NCI-H146 treated with DMSO at 0.1 percent for 48 hours (cell line): ENCODE measurements around the gene FAM193B.

ENCODE experiments used
- DNase-seq: peaks from one replicate; lab custom pipeline; 2025; ENCODE audit not compliant: unreplicated experiment; lab: John Stamatoyannopoulos, UW

The FAM193B gene

DNA sequence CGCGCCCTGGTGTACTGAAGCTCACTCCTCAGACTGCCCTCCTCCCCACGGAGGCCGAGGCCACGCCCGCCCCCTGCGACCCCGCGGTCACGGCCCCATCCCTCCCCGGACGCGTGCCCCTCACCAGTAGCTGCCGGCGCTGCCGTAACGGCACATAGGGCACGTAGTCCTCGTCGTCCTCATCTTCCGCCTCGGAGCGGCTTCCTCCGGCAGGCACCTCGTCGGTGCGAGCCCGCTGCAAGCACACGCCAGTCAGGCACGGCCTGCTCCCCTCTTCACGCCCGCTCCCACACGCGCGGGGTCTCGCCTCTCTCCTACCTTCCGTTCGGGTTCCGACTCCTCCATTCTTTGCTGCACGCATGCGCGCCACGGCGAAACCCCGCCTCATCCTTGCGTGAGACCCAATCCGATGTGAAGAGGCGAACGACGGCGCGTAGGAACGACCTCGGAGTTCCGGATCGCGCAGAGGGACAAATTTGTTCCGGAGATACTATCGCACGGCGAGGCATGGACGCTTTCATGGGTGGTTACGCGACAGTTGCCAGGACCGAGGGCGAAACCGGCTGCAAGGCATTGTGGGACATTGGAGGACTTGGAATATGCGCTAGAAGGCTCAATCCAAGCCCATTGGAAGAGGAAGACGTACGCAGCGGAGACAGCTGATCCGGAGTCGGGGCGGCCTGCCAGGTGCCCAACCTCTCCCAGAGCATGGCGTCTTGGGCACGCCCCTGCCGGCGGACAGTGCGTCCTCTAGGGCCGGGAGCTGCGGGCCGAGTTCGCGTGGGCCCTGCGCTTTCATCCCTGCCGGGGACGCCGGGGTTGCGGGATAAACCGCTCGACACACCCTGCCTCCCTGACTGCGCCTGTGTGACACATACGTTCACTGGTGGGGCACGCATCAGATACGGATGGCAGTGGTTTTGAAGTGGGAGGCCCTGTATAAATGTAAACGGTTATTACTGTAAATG, 37.5 kb downstream of the FAM193B start, which contains the start of gene DDX41:
TSS of gene DDX41 (minus strand) at position 361 of the 968 bp plus-strand sequence. CDS start at position 345, 16 bp downstream.
- DNase-seq, result peak; percentile 87

DNA sequence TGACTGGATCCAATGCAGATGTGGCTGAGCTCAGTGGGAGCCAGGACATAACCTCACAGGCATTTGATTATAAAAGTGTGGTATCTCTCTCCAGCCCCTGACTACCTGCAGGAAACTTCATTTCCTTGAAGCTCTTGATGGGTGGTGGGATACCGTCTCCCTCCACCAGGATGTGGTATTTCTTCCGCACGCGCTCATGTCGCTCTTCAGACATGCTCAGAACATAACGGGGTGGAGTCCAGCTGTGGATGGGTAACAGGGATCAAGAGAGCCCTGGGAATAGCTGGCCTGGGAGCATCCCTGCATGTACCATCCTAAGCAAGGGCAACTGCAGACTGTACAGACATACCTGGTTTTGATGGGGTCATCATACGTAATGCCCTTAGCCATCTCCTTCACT, 38.8 kb downstream of the FAM193B start:
- DNase-seq, result no peak

DNA sequence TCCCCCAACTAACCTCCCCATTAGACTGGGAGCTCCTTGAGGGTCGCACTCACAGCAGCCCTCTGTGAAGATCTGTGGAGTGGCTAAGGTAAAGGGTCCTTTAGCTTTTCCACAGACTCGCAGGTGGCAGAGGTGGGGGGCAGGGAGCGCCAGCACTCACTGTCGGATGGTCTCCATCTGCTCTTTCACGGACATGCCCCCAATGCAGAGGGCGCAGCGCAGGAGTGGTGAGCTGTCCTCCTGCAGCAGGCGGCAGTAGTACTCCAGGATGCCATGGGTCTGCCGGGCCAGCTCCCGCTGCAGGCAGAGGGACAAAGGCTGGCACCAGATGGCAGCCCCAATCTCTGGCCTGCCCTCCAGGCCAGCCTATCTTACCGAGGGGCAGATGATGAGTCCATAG, 39.8 kb downstream of the FAM193B start:
- DNase-seq, result no peak

DNA sequence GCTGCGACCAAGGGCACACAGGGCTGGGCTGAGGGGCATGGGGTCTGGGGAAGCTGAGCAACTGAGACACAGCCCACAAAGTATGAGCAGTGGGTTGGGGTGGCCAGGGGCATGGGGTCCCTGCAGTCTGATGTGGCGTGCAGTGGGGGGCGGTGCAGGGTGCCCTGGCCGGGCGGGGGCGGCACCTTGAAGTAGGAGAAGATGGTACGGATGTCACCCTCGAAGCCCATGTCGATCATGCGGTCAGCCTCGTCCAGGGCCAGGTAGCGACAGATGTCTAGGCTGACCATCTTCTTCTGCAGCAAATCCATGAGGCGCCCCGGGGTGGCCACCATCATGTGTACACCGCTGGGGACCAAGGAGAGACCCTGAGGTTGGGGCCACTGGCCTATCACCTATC, 40.9 kb downstream of the FAM193B start:
- DNase-seq, result no peak

DNA sequence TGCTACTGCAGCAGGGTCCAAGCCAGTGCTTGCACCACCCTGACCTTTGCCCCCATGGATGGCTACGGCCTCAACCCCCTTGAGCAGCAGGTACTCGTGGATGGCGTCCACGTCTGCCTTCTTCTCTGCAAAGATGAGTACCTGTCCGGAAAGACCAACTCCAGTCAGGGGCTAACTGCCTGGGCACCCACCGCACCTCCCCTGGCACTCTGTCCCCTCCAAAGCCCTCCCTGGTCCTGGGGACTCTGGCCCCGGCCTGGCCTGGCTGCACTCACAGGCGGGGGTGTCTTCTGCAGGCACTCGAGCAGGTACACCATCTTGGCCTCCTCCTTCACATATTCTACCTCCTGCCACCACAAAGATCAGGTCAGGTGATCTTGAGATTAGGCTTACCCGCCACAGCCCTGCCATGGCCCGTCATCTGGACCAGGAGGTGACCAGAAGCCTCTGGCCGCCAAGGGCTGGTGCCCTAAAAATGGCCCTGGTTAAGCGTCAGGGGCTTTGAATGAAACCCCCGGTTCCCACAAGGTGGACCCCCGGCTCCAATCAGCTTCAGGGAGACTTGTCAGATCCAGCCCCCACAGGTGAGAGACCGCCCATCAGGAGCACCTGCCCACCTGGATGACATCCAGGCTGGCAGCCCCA, 41.5 kb downstream of the FAM193B start:
- DNase-seq, result no peak

DNA sequence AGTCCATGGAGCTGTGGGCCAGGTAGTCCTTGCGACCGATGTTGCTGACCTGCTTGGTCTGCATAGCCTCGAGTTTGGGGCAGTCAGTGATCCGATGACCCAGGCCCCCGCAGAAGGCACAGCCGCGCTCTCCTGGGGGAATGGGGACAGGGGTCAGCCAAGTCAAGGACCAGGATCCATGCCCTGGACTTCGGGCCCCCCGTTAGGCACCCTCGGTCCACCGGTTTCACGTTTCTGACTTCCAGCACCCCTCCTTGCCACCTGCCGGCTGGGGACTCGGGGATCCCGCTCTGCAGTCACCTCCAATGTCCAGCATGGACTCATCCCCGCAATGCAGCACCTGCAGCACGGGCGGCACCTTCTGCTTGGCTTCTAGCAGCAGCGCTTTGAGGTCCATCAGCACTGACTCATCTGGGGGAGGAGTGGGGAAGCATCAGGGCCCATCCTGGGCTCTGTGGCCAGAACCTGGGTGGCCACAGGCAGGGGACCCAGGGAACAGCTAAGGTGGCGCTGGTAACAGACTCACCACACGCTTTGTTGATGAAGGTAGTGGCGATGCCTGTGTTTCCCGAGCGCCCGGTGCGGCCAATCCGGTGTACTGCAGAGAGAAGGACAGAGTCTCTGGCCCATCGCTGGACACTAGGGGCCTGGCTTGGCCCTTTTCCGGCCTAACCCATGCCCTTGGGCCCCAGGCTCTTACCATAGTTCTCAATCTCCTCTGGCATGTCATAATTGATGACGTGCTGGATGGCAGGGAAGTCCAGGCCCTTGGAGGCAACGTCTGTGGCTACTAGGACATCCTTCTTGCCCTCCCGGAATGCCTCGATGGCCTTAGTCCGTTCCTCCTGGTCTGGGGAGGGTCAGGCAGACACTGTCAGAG, 42.3 kb downstream of the FAM193B start:
- DNase-seq, result no peak

DNA sequence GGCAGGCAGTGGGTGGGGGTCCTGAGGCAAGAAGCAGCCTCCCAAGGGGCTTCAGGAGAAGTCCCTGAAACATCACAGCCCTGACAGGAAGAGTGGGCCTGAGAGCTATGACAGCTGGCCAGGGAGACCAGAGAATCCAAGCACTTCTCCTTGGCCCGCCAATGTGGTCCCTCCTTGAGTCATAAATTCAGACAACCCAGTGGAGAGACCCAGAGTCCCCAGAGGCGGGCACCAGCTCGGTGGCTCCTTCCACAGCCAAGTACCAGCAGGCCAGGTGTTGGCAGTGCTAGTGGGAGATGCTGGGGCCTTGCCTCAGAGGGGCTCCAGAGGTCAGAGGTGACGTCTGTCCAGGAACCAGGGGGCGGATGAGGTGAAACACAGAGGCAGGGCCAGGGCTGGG, 43.2 kb downstream of the FAM193B start:
- no peak for DNase-seq

DNA sequence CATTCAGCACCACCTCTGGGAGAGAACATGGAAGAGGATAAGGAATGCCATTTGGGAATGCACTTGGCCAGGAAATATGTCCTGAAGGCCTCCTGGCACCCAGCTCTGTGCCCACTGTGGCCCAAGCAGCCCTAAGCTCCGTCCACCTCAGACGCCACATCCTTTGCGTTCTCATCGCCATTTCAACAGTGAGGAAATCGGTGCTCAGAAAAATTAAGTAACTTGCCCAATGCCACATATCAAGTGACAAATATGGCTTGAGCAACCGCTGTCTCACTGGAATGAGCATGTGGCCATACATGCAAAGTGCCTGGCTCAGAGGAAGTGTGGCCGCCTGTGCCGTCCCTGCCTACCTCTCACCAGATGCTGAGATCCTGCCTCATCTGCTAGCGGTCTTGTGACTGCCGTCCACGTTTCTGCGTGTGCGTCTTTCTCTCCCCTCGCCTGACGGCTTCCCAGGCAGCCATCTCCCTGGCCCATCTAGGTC, 43.8 kb downstream of the FAM193B start:
- no peak for DNase-seq

DNA sequence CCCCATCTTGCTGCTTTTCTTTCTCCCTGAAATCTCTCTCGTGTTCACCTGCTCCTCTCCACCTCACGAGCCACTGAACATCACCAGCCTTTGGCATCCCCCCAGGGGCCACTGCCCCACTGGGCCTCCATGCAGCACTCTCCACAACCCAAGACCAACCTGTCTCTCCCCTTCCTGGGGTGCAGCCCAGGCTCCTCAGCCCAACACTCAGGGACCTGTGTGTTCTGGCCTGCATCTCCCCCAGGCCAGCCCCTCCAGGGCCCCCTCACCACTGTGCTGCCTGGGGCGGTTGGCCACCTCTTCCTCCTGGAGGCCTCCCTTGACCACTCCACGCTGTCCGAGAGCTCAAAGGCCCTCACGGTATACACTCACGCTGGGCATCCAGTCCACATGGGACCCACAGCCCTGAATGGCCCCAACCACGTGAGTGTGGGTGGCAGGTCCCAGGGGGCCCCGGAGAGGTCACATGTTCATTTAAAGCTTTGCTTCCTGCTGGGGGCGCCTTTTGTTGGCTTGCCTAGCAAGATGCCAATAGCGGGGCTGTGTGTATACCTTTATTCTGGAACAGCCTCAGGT, 44.3 kb downstream of the FAM193B start:
- DNase-seq, result no peak

DNA sequence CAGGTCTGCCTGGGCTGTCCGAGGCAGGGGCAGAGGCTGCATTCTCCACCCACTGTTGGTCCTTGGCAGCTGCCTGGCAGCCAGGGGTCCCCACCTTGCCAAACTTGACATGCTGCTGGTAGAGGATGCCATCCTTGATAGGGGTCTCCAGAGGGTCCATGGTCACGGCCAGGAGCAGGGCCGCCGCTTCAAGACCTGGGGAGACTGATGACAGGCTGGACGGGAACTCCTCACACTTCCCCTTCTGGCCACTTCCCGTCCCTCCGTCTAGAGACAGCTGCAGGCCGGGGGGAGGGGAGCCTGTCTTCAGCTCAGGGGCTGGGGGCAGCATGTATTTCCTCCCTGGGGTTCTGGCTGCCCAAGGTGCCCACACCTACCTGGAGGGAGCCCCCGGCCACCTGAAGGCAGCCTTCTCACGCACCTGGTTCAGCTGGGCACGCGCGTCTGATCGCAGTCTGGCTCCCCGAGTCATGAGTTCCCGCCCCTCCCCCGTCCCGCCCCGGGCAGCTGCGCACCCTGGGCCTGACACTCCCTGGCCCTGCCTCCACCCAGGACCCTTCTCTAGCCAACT, 44.9 kb downstream of the FAM193B start, which contains the start of gene DOK3:
TSS of gene DOK3 (minus strand) at position 446 of the 571 bp plus-strand sequence. CDS start at position 160, 286 bp downstream.
- no peak for DNase-seq

DNA sequence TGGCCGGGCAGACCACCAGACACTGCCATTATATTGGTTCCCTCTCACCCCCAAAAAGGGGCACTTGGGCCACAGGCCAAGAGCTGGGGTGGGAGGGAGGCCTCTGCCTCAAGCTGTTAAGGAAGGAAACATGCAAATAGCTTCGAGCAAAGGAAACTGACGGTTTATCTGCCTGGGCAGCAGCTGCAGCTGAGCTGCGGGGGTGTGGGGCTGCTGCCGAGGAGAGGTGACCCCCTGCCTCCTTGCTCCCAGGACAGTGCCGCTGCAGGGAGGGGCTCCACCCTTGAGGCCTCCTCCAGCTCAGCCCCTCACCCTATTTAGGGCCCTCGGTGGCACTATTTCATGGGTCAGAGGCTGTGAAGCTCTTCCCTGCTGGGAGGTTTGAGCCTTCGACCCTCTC, 45.5 kb downstream of the FAM193B start:
- no peak for DNase-seq

DNA sequence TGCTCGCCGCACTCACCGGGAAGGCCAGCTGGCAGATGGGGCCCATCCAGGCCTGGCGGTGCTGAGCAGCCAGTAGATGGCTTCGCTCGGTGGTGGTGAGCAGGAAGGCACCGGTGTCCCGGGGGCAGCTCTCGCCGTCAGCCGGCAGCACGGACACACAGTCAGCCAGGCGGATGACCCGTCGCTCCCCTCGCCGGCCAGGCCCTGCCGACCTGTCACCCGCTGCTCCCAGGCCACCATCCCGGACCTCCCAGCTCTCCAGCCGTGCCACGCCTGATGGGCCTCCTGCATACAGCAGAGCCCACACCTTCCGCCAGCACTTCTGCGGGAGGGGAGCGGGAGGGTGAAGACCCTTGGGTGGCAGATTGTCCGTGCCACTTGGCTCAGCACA, 46.1 kb downstream of the FAM193B start:
- DNase-seq, result no peak

DNA sequence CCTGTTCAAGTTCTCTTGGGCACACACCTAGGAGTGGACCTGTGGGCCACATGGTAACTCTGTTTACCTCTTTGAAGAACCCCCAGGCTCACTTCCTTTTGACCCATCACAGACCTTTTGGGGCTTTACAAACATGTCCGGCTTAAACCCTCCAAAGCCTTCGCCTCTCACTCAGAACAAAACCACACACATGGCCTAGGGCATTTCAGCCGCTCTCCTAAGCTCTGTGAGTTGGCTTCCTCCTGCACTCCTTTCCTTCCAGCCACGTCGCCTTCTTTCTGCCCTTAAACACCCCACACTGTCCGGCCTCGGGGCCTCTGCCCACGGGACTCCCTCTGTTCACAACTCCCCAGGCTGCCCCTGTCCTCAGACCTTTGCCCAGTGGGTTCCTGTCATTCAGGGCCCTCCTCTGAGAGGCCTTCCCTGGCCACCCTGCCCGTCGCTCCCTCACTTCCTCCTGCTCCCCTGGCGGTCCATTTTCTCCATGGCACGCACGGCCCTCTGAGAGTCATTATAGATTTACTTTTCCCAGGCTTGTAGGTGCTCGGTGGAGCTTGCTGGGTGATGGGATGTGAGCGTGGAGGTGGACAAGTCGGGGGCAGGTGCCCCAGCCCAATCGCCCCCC, 46.7 kb downstream of the FAM193B start:
- DNase-seq, result no peak

DNA sequence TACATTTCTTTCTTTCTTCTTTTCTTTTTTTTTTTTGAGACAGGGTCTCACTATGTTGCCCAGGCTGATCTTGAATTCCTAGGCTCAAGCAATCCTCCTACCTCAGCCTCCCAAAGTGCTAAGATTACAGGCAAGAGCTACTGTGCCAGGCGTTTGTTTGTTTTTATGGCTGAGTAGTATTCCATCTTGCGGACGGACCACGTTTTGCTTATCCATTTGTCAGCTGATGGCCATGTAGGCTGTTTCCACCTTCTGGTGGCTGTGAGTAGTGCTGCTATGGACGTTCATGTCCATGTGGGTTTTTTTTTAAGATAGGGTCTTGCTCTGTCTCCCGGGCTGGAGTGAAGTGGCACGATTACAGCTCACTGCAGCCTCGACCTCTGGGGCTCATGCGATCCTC, 47.2 kb downstream of the FAM193B start:
- no peak for DNase-seq

DNA sequence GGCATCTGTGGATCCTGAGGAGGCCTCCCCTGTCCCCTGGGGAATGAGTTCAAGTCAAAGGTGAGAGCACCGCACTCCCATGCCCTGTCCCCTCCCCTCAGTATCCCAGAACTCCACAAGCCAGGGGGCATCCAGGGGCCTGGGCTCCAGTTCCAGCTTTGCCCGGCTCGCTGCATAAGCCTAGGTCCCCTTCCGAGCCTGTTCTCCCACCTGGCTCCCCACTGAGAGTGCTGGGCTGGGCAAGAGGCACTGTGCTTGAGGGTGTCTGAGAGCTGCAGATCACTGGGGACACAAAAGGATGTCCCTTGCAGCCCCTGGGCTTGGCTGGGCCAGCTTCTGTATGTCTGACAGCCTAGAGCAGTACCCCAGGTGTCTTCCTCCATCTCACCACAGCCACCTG, 49.3 kb downstream of the FAM193B start:
- no peak for DNase-seq

DNA sequence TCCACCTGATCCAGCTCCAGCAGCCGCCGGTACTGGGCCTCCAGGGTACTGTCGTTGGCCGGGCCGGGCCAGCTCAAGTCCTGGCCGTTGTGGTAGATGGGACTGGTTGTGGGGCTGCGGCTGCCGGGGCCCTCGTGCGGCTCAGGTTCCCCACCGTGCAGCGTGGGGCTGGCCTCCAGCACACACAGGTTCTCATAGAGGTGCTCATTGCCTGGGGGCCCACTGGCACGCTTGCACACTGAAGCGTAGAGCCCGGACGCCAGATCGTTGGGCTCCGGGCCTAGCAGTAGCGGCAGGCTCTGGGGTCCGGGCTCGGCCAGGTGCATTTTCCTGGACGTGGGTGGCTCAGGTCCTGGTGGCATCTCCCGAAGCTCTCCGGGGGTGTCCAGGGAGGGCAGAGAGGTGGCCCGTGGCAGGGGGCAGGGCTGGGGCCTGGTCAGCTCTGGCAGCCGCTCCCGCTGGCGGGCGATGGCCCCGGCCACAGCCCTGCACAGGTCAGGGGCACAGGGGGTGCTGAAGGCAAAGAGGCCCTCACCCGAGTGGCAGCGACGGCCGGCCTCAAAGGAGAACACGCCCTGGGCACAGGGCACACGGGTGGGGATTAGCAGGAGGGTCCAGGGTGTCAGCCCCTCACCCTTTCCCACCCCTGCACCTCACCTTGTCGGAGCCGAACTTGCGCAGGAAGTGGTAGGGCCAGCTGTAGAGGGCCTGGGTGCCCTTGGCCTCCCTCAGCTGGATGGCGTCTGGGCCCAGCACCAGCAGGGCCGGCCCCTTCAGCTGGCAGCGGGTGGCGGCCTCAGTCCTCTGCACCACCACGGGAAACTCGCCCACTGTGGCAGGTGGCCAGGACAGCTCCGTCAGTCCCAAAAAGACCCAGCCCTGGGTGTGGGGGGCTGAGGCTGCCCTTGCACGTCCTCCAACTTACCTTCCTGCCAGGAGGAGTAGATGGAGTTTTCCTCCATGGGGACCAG, 50.0 kb downstream of the FAM193B start:
- no peak for DNase-seq

DNA sequence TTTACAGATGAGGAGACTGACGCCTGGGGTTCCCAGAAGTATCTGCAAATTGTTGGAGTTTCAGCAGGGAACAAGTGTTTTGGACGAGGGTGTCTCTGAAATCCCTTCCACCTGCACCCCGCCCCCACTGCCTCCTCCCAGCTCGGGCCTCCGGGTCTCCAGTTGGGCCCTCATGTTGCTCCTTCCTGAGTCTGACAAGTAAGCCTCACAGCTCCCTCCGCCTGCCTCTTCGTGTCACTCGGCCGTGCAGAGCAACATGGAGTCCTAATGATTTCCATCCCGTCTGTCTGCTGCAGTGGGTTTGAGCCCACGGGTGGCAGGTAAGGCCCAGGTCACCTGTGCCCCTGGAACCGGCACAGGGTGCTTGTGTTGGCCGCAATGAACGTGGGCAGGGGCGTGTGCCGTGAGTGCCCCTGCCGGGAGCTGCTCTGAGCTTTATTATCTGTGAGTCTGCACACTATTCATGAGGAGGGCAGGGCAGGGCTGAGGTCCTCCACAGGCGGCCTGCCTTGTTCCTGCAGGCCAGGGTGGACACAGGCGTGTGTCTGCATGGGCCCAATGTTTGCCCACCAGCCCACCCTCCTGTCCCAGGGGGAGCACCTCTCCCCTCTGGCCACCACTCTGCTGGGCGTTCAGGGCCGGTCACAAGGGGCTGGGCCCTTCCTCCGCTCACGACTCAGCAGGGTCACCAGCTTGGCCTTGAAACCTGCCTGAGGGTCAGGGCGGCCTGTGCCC, 50.8 kb downstream of the FAM193B start:
- DNase-seq, result no peak

DNA sequence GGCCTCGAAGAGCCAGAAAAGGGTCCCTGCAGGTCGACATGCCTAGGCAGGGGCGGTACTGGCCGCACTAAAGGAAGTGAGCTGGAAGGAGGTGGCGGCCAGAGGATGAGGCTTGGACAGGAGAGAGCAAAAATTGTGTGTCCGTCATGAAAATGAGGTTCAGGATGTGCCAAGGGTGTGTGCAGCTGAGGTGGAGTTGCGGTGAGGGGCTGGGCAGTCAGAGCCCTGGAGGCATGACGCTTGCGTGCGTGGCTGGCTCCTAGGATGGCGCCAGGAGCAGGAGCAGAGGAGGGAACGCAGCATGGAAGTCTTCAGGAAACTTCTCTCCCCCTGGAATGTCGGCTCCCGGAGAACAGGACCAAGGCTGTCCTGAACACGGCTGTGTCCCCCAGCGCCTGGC, 51.5 kb downstream of the FAM193B start:
- DNase-seq, result no peak
